GM12878 (cell line): ENCODE measurements around the gene OR56A1. TPM values are rescaled to one million over a fixed set of nuclear protein-coding genes. Genes with fewer than 3 reads are reported as not detected.

Experiments used
- ATAC-seq: fragments of 200-7000 bp; cut with Tn5 transposase; 3 replicates; pipeline ENCODE4 v1.9.1; 2020; ENCODE audit warnings: mild to moderate bottlenecking, moderate library complexity
- BruUV-seq: library from RNA; stranded (reverse); fragments of 400-500 nt; replicated peaks from 2 replicates; lab custom pipeline; 2021; lab: Mats Ljungman, UMichigan
- CTCF ChIA-PET: fragments of 300-600 bp; sonication (Branson Sonifier 250); formaldehyde crosslinking; extraction: SDS; loops from one replicate; lab custom pipeline; 2021; ENCODE audit warnings: inconsistent platforms; lab: Yijun Ruan, JAX
- POLR2A ChIA-PET: fragments of 350-600 bp; formaldehyde crosslinking; extraction: SDS; loops from one replicate; lab custom pipeline; 2021; ENCODE audit warnings: inconsistent platforms; lab: Charles Lee
- RAD21 ChIA-PET: fragments of 300-600 bp; sonication (Branson Sonifier 250); formaldehyde crosslinking; loops from one replicate; lab custom pipeline; 2023; ENCODE audit warnings: antibody characterized with exemption; ENCODE audit not compliant: unreplicated experiment; lab: Charles Lee
- SMC1A ChIA-PET: fragments of 300-600 bp; sonication (Branson Sonifier 250); formaldehyde crosslinking; loops from one replicate; lab custom pipeline; 2023; ENCODE audit not compliant: unreplicated experiment, uncharacterized antibody; lab: Charles Lee
- DNase-seq: peaks from one replicate; pipeline ENCODE4 v3.0.0-alpha.2; 2011; ENCODE audit warnings: low read depth, low spot score
- FAIRE-seq: peaks from 3 replicates; lab custom pipeline; 2011; peaks lifted over from hg19 to GRCh38; lab: Jason Lieb, UNC
- H2AFZ ChIP-seq: 2 replicates; pipeline ENCODE4 v1.6.0; 2011; ENCODE audit warnings: low read depth, low read length, control low read depth; ENCODE audit not compliant: control insufficient read depth
- H3K27ac ChIP-seq: 2 replicates; pipeline ENCODE4 v1.5.1; 2011; ENCODE audit warnings: control low read depth; ENCODE audit not compliant: control insufficient read depth, insufficient read depth
- H3K27me3 ChIP-seq, 2 experiments: replicated peaks in 1 of 2; 2 replicates each; pipeline versions ENCODE4 v1.6.0 to v1.6.1; 2011; ENCODE audit warnings: low read length in 1 of 2; ENCODE audit not compliant: control insufficient read depth in 2 of 2, insufficient read depth in 2 of 2
- H3K36me3 ChIP-seq, 2 experiments: 2 replicates each; pipeline ENCODE4 v1.5.1; 2011; ENCODE audit warnings: low read length in 1 of 2; ENCODE audit not compliant: control insufficient read depth in 2 of 2, insufficient read depth in 2 of 2
- H3K4me1 ChIP-seq: 2 replicates; pipeline ENCODE4 v1.6.1; 2011; ENCODE audit warnings: mild to moderate bottlenecking, low read length, moderate library complexity, mixed read lengths; ENCODE audit not compliant: control insufficient read depth, insufficient read depth
- H3K4me2 ChIP-seq: 2 replicates; pipeline ENCODE4 v1.6.0; 2011; ENCODE audit warnings: control low read depth; ENCODE audit not compliant: control insufficient read depth, insufficient read depth
- H3K4me3 ChIP-seq: fragments of 200-600 bp; sonication (generic); 2 replicates; pipeline ENCODE4 v1.5.1; 2016
- H3K79me2 ChIP-seq: 2 replicates; pipeline ENCODE4 v1.6.0; 2011; ENCODE audit warnings: low read length; ENCODE audit not compliant: control insufficient read depth, insufficient read depth
- H3K9ac ChIP-seq: 2 replicates; pipeline ENCODE4 v1.8.0; 2011; ENCODE audit warnings: low read length, control low read depth, mixed read lengths; ENCODE audit not compliant: control insufficient read depth, insufficient read depth
- H3K9me3 ChIP-seq: replicated peaks from 3 replicates; pipeline ENCODE4 v1.5.1; 2011; ENCODE audit warnings: mild to moderate bottlenecking, low read length; ENCODE audit not compliant: control insufficient read depth, insufficient read depth
- H4K20me1 ChIP-seq: 2 replicates; pipeline ENCODE4 v1.6.0; 2011; ENCODE audit not compliant: control insufficient read depth, insufficient read depth
- FOXM1 ChIP-seq: IDR thresholded peaks from 2 replicates; pipeline ENCODE4 v1.6.1; 2012; ENCODE audit warnings: low read depth, mild to moderate bottlenecking, inconsistent platforms, low read length, moderate library complexity
- MYB ChIP-seq: fragments of 150-350 bp; IDR thresholded peaks from 2 replicates; pipeline ENCODE4 v1.6.1; 2014; ENCODE audit warnings: mild to moderate bottlenecking, low read depth, low read length, borderline replicate concordance
- RB1 ChIP-seq: fragments of 450-650 bp; formaldehyde crosslinking; IDR thresholded peaks from 2 replicates; pipeline ENCODE4 v1.6.1; 2017; ENCODE audit warnings: mild to moderate bottlenecking, borderline replicate concordance
- REST ChIP-seq: IDR thresholded peaks from 2 replicates; pipeline ENCODE4 v1.6.1; 2012; ENCODE audit warnings: mild to moderate bottlenecking, low read depth, low read length
- SMC3 ChIP-seq: IDR thresholded peaks from 2 replicates; pipeline ENCODE4 v1.6.1; 2011; ENCODE audit warnings: low read length, improper control_type of control experiment, borderline replicate concordance
- TCF3 ChIP-seq: IDR thresholded peaks from 2 replicates; pipeline ENCODE4 v1.6.1; 2012; ENCODE audit warnings: low read depth, mild to moderate bottlenecking, low read length, borderline replicate concordance; ENCODE audit not compliant: insufficient read depth
- ZBED1 ChIP-seq: IDR thresholded peaks from 2 replicates; pipeline ENCODE4 v1.6.1; 2016; ENCODE audit warnings: borderline replicate concordance
- WGBS: methylation state at CpG from one replicate; pipeline ENCODE4 v1.1.6; 2016; ENCODE audit warnings: low lambda C conversion rate; ENCODE audit not compliant: insufficient replicate concordance, insufficient coverage; ENCODE audit errors: missing lambda C conversion rate; 5-methylcytosine and 5-hydroxymethylcytosine counted together
- in situ Hi-C: fragments of 300-500 bp; cut with MboI; formaldehyde crosslinking; loops from 9 replicates; pipeline ENCODE4 v1.14.3; 2018; ENCODE audit warnings: mixed read lengths
- intact Hi-C: fragments of 100-400 bp; cut with micrococcal nuclease; formaldehyde crosslinking; loops from one replicate; pipeline ENCODE4 v1.14.2; 2022; ENCODE audit not compliant: unreplicated experiment
- polyA plus RNA-seq, 11 experiments: library from polyadenylated mRNA; depleted of rRNA in 4 of 11; unstranded in 6 of 11; stranded (reverse) in 5 of 11; fragments of >200 nt; fragmentation: Nextera tagmentation in 4 of 11; fragmentation: Illumina TruSeq in 1 of 11; extraction: Ambion mirVana in 4 of 11; extraction: Trizol in 1 of 11; gene quantifications; 1 replicate in 1 of 11; 2 replicates in 10 of 11; pipeline versions ENCODE4 v1.2.1 to v1.2.3, GENCODE V29; 2011 to 2016; ENCODE audit warnings: inconsistent platforms in 2 of 11, missing spikeins in 2 of 11, low read depth in 1 of 11
- total RNA-seq, 4 experiments: library from RNA; depleted of rRNA in 3 of 4; stranded (reverse); fragments of >200 nt in 3 of 4; fragmentation: Illumina TruSeq in 1 of 4; extraction: Trizol in 1 of 4; gene quantifications; 2 replicates each; pipeline versions ENCODE4 v1.2.1 to v1.2.3, GENCODE V29; 2013 to 2021

OR56A1 gene
- total and polyA plus RNA-seq, 10 of the 15 experiments (the other 5 are each of a cell fraction or from before 2014, with no cell fraction given): not detected

GRCh38 chr11:5983443-5983842, 47.1 kb downstream of the OR56A1 start:
- POLR2A ChIA-PET: no interaction called here
- no TSS peak for BruUV-seq
- CTCF ChIA-PET: no interaction called here
- Histone ChIP-seq H3K9me3 (no peaks in the 10 kb centered on the region), H3K4me3 (no peak overlapping the region), H3K9ac (no peak overlapping the region), H3K4me1 (no peaks in the 10 kb centered on the region), H4K20me1 (no peaks in the 10 kb centered on the region), H3K4me2 (no peak overlapping the region), H3K27ac (no peak overlapping the region)
- in situ Hi-C loops: no loop called here
- DNase-seq: no peak
- RAD21 ChIA-PET: no interaction called here
- ATAC-seq: no peak
- 0% methylated on average over 1 of the region's 1 CpG for WGBS
- TF ChIP-seq TCF3: no peak
- no peak for TF ChIP-seq FOXM1
- TF ChIP-seq RB1: no peak
- no peak for TF ChIP-seq ZBED1
- TF ChIP-seq SMC3: no peak
- TF ChIP-seq MYB: no peak
- no peak for TF ChIP-seq REST
- TF ChIP-seq, all 136 proteins: peak for 0
- SMC1A ChIA-PET: no interaction called here
- Histone ChIP-seq H3K27me3 (no peaks in the 10 kb centered on the region), H3K36me3 (no peaks in the 10 kb centered on the region), H3K79me2 (no peaks in the 10 kb centered on the region), H2AFZ (no peak overlapping the region)
- FAIRE-seq: no peak
- intact Hi-C loops: no loop called here
